Ishikawa (cell line): ENCODE data around the gene FLOT2.

Source experiments
- EP300 ChIP-seq: IDR thresholded peaks from 2 replicates; pipeline ENCODE4 v1.6.1; 2012; ENCODE audit warnings: borderline replicate concordance
- FOXM1 ChIP-seq: IDR thresholded peaks from 2 replicates; pipeline ENCODE4 v1.6.1; 2012; ENCODE audit warnings: low read depth, borderline replicate concordance
- MAX ChIP-seq: IDR thresholded peaks from 2 replicates; pipeline ENCODE4 v1.6.1; 2012
- NFIC ChIP-seq: IDR thresholded peaks from 2 replicates; pipeline ENCODE4 v1.6.1; 2012
- RAD21 ChIP-seq: IDR thresholded peaks from 2 replicates; pipeline ENCODE4 v1.6.1; 2012; ENCODE audit warnings: low read depth
- REST ChIP-seq: IDR thresholded peaks from 2 replicates; pipeline ENCODE4 v1.6.1; 2012; ENCODE audit warnings: low read depth, mild to moderate bottlenecking
- TAF1 ChIP-seq: IDR thresholded peaks from 2 replicates; pipeline ENCODE4 v1.6.1; 2012; ENCODE audit warnings: low read depth, mild to moderate bottlenecking
- USF1 ChIP-seq: IDR thresholded peaks from 2 replicates; pipeline ENCODE4 v1.6.1; 2012
- YY1 ChIP-seq: IDR thresholded peaks from 2 replicates; pipeline ENCODE4 v1.6.1; 2012; ENCODE audit warnings: low read depth
- ZBTB7A ChIP-seq: IDR thresholded peaks from 2 replicates; pipeline ENCODE4 v1.6.1; 2012; ENCODE audit warnings: low read depth

GRCh38 chr17:28910534-28910933 is 13.0 kb upstream of the FLOT2 start:
- TF ChIP-seq REST (no peak), EP300 (no peak), MAX (no peak), NFIC (no peak), USF1 (no peak), YY1 (no peak), TAF1 (no peak), RAD21 (no peak), ZBTB7A (no peak), FOXM1 (no peak)
